T-cell (primary cell): ENCODE results near the gene LGALS7. TPM values are rescaled to one million over a fixed set of nuclear protein-coding genes. Genes with fewer than 3 reads are reported as not detected.
A peak's percentile ranks its signal among the peaks of the same experiment; 100 is the strongest.

Experiments
- ATAC-seq, 4 experiments: fragments of 200-7000 bp in 3 of 4; fragments of 150-1000 bp in 1 of 4; cut with Tn5 transposase; replicated peaks in 1 of 4; 1 replicate in 3 of 4; 2 replicates in 1 of 4; pipeline ENCODE4 v1.10.0; 2021; ENCODE audit warnings: moderate library complexity in 3 of 4, mild to moderate bottlenecking in 2 of 4, moderate number of reproducible peaks in 1 of 4
- CTCF ChIA-PET, 2 donors: fragments of 300-600 bp; sonication (Branson Sonifier 250); formaldehyde crosslinking; loops; one replicate each; lab custom pipeline; 2022; ENCODE audit warnings: antibody characterized with exemption in 2 of 2; lab: Charles Lee
- POLR2A ChIA-PET, 2 donors: fragments of 300-600 bp; sonication (Branson Sonifier 250); formaldehyde crosslinking; loops; one replicate each; lab custom pipeline; 2022; ENCODE audit warnings: antibody characterized with exemption in 2 of 2; lab: Charles Lee
- DNase-seq, 35 experiments: peaks; one replicate each; pipeline versions ENCODE4 v3.0.0 to v3.0.0-alpha.2; 2013 to 2023
- H3K27ac ChIP-seq: one replicate; pipeline ENCODE4 v1.5.1; 2013; ENCODE audit warnings: low read length
- H3K27me3 ChIP-seq, 2 experiments: replicated peaks in 1 of 2; 1 replicate in 1 of 2; 2 replicates in 1 of 2; pipeline versions ENCODE4 v1.6.1 to v1.7.0; 2013; ENCODE audit warnings: low read length in 1 of 2, mixed read lengths in 1 of 2; ENCODE audit not compliant: control insufficient read depth in 2 of 2, insufficient read depth in 2 of 2; ENCODE audit errors: extremely low read depth in 1 of 2
- H3K36me3 ChIP-seq, 2 donors: 1 replicate in 1 of 2; 2 replicates in 1 of 2; pipeline versions ENCODE4 v1.6.1 to v1.7.0; 2013; ENCODE audit warnings: low read length in 1 of 2; ENCODE audit not compliant: control insufficient read depth in 2 of 2, insufficient read depth in 1 of 2; ENCODE audit errors: extremely low read depth in 1 of 2
- H3K4me1 ChIP-seq, 2 experiments: 1 replicate in 1 of 2; 2 replicates in 1 of 2; pipeline versions ENCODE4 v1.6.1 to v1.7.0; 2013; ENCODE audit warnings: low read length in 2 of 2, mixed read lengths in 1 of 2; ENCODE audit not compliant: insufficient read depth in 2 of 2, control insufficient read depth in 1 of 2; ENCODE audit errors: extremely low read depth in 1 of 2
- H3K4me3 ChIP-seq, 2 donors: 1 replicate in 1 of 2; 2 replicates in 1 of 2; pipeline versions ENCODE4 v1.5.1 to v1.7.0; 2013; ENCODE audit warnings: mild to moderate bottlenecking in 2 of 2, low read length in 1 of 2, moderate library complexity in 1 of 2; ENCODE audit not compliant: control insufficient read depth in 1 of 2; ENCODE audit errors: extremely low read depth in 1 of 2
- H3K9me3 ChIP-seq: 2 replicates; pipeline ENCODE4 v1.7.0; 2013
- H3K27ac Mint-ChIP-seq, 2 donors: one replicate each; pipeline ENCODE4 v1.8.0; 2020 to 2021; ENCODE audit warnings: mild to moderate bottlenecking in 2 of 2, mixed read lengths in 2 of 2
- H3K27me3 Mint-ChIP-seq, 2 donors: one replicate each; pipeline ENCODE4 v1.8.0; 2021 to 2022; ENCODE audit warnings: mixed read lengths in 2 of 2
- H3K36me3 Mint-ChIP-seq: one replicate; pipeline ENCODE4 v1.8.0; 2021; ENCODE audit warnings: mixed read lengths
- H3K4me1 Mint-ChIP-seq, 3 donors: one replicate each; pipeline ENCODE4 v1.8.0; 2020 to 2022; ENCODE audit warnings: mixed read lengths in 3 of 3, mild to moderate bottlenecking in 1 of 3
- H3K4me3 Mint-ChIP-seq, 3 donors: one replicate each; pipeline ENCODE4 v1.8.0; 2020 to 2022; ENCODE audit warnings: mild to moderate bottlenecking in 3 of 3, mixed read lengths in 3 of 3, moderate library complexity in 3 of 3
- H3K9me3 Mint-ChIP-seq, 3 donors: one replicate each; pipeline ENCODE4 v1.8.0; 2020 to 2022; ENCODE audit warnings: mixed read lengths in 3 of 3
- WGBS: methylation state at CpG from one replicate; pipeline ENCODE4 v1.1.5; 2013; ENCODE audit warnings: missing lambda C conversion rate; ENCODE audit not compliant: insufficient coverage; 5-methylcytosine and 5-hydroxymethylcytosine counted together
- total RNA-seq, 35 experiments: library from RNA in 6 of 35; stranded (reverse) in 6 of 35; fragments of 120-200 nt in 1 of 35; gene quantifications; one replicate each; pipeline versions ENCODE4 v1.2.1 to v1.2.4 and lab custom pipeline; 2013 to 2026

Gene LGALS7
- total RNA-seq, 5 donors from 2014 or later (not counting 1 experiment from before 2014, with no cell fraction given) = not detected

GRCh38 chr19:38729653-38730469 is 43.5 kb downstream of the LGALS7 start:
- H3K27ac Mint-ChIP-seq = peak overlapping the region in 1 of 2 donors; percentile 44
- DNase-seq (peak; percentile 48 to 82 (median 70)), ATAC-seq (peak; percentile 46 to 82 (median 57))
- peaks cover 8% of the 10 kb centered on the region for H3K36me3 Mint-ChIP-seq
- H3K27me3 Mint-ChIP-seq = no peaks in the 10 kb centered on the region
- Histone ChIP-seq H3K27me3 (no peaks in the 10 kb centered on the region), H3K9me3 (no peaks in the 10 kb centered on the region), H3K27ac (no peak overlapping the region), H3K4me3 (no peak overlapping the region), H3K4me1 (peaks cover 4 to 56% of the 10 kb centered on the region in 2 experiments), H3K36me3 (peaks cover 5 to 31% of the 10 kb centered on the region in 2 donors)
- POLR2A ChIA-PET = no interaction called here
- no peak overlapping the region for H3K4me3 Mint-ChIP-seq
- CTCF ChIA-PET = interaction anchor here (0.6 to 0.8 kb wide), 4 partner anchors 52 to 158 kb away, joined by 3 to 5 read pairs (median 3); no protein-coding TSS in a partner anchor
- peaks cover 33 to 35% (median 33%) of the 10 kb centered on the region in 3 donors for H3K4me1 Mint-ChIP-seq
- H3K9me3 Mint-ChIP-seq = no peaks in the 10 kb centered on the region
- 41% methylated on average over 6 of the region's 17 CpGs for WGBS

- Mint-ChIP-seq H3K9me3 (no peaks in the 10 kb centered on the region), H3K27ac (no peak overlapping the region), H3K4me3 (no peak overlapping the region), H3K36me3 (peaks cover 8% of the 10 kb centered on the region), H3K4me1 (peaks cover 23 to 26% (median 24%) of the 10 kb centered on the region in 3 donors), H3K27me3 (no peaks in the 10 kb centered on the region)
- Histone ChIP-seq H3K4me1 (peaks cover 0 to 46% of the 10 kb centered on the region in 2 experiments), H3K4me3 (no peak overlapping the region), H3K27me3 (no peaks in the 10 kb centered on the region), H3K36me3 (peaks cover 5 to 39% of the 10 kb centered on the region in 2 donors), H3K27ac (no peak overlapping the region), H3K9me3 (no peaks in the 10 kb centered on the region)
- CTCF ChIA-PET = interaction anchor here in 1 of 2 donors (0.6 kb wide), 1 partner anchor 54 kb away, joined by 3 read pairs; no protein-coding TSS in a partner anchor
- WGBS = 95% methylated on average over 25 of the region's 37 CpGs
- DNase-seq (no peak), ATAC-seq (no peak)
- POLR2A ChIA-PET = no interaction called here
Measured at GRCh38 chr19:38728752-38729541, 44.4 kb downstream of the LGALS7 start.

- ATAC-seq (no peak), DNase-seq (no peak)
- H3K27ac ChIP-seq = no peak overlapping the region
- ChIA-PET CTCF (no interaction called here), POLR2A (no interaction called here)
- peaks cover 5 to 48% of the 10 kb centered on the region in 2 donors for H3K36me3 ChIP-seq
- H3K27me3 ChIP-seq = no peaks in the 10 kb centered on the region
- H3K4me3 ChIP-seq = no peak overlapping the region
- H3K4me3 Mint-ChIP-seq = no peak overlapping the region
- no peaks in the 10 kb centered on the region for H3K9me3 ChIP-seq
- H3K27me3 Mint-ChIP-seq = no peaks in the 10 kb centered on the region
- peaks cover 0 to 38% of the 10 kb centered on the region in 2 experiments for H3K4me1 ChIP-seq
- 92% methylated on average over 29 of the region's 33 CpGs for WGBS
- H3K9me3 Mint-ChIP-seq = no peaks in the 10 kb centered on the region
- H3K4me1 Mint-ChIP-seq = peaks cover 16 to 17% (median 17%) of the 10 kb centered on the region in 3 donors
- no peak overlapping the region for H3K27ac Mint-ChIP-seq
- H3K36me3 Mint-ChIP-seq = peaks cover 8% of the 10 kb centered on the region
Measured at GRCh38 chr19:38727868-38728660, 45.3 kb downstream of the LGALS7 start.

- POLR2A ChIA-PET = no interaction called here
- no peak for DNase-seq
- no peak overlapping the region for H3K27ac ChIP-seq
- H3K4me1 Mint-ChIP-seq = peaks cover 11 to 15% (median 12%) of the 10 kb centered on the region in 3 donors
- H3K4me1 ChIP-seq = peaks cover 0 to 34% of the 10 kb centered on the region in 2 experiments
- 92% methylated on average over 13 of the region's 17 CpGs for WGBS
- no peak overlapping the region for H3K27ac Mint-ChIP-seq
- peaks cover 5 to 54% of the 10 kb centered on the region in 2 donors for H3K36me3 ChIP-seq
- no peak for ATAC-seq
- CTCF ChIA-PET = no interaction called here
- H3K36me3 Mint-ChIP-seq = peaks cover 8% of the 10 kb centered on the region
- H3K4me3 Mint-ChIP-seq = no peak overlapping the region
- no peaks in the 10 kb centered on the region for H3K27me3 Mint-ChIP-seq
- H3K9me3 Mint-ChIP-seq = no peaks in the 10 kb centered on the region
- H3K4me3 ChIP-seq = no peak overlapping the region
- no peaks in the 10 kb centered on the region for H3K9me3 ChIP-seq
- no peaks in the 10 kb centered on the region for H3K27me3 ChIP-seq
Measured at GRCh38 chr19:38727306-38727867, 45.9 kb downstream of the LGALS7 start.

GRCh38 chr19:38726761-38727301 is 46.5 kb downstream of the LGALS7 start:
- CTCF ChIA-PET = no interaction called here

More at GRCh38 chr19:38726761-38727301, 46.5 kb downstream of the LGALS7 start:
- DNase-seq = peak in 23 of 35 experiments; percentile 12 to 60 (median 33)
- Histone ChIP-seq H3K4me3 (no peak overlapping the region), H3K36me3 (peaks cover 5 to 60% of the 10 kb centered on the region in 2 donors), H3K27ac (peak overlapping the region; percentile 55), H3K27me3 (no peaks in the 10 kb centered on the region), H3K4me1 (peaks cover 0 to 33% of the 10 kb centered on the region in 2 experiments), H3K9me3 (no peaks in the 10 kb centered on the region)
- 59% methylated on average over 30 of the region's 30 CpGs for WGBS
- H3K4me3 Mint-ChIP-seq = no peak overlapping the region
- no peaks in the 10 kb centered on the region for H3K9me3 Mint-ChIP-seq
- no peaks in the 10 kb centered on the region for H3K27me3 Mint-ChIP-seq
- ATAC-seq = peak in 1 of 4 experiments; percentile 43
- peaks cover 8% of the 10 kb centered on the region for H3K36me3 Mint-ChIP-seq
- peaks cover 11 to 15% (median 12%) of the 10 kb centered on the region in 3 donors for H3K4me1 Mint-ChIP-seq
- POLR2A ChIA-PET = no interaction called here
- H3K27ac Mint-ChIP-seq = peak overlapping the region in 1 of 2 donors; percentile 6
